NB4 (cell line): ENCODE results near the gene PTPRD.

ENCODE experiments used
- CTCF ChIP-seq: IDR thresholded peaks from one replicate; pipeline ENCODE4 v1.5.1; 2012; ENCODE audit warnings: low read depth, low read length
- MAX ChIP-seq: IDR thresholded peaks from 2 replicates; pipeline ENCODE4 v1.6.1; 2011; ENCODE audit warnings: low read depth, low read length
- POLR2A ChIP-seq: IDR thresholded peaks from 2 replicates; pipeline ENCODE4 v1.6.1; 2011; ENCODE audit warnings: mild to moderate bottlenecking; ENCODE audit not compliant: insufficient read length; ENCODE audit errors: extremely low read depth

- TF ChIP-seq CTCF (no peak), MAX (no peak), POLR2A (no peak)
These were observed 2325.3 kb downstream of the PTPRD start for GRCh38 chr9:8287501-8287900.
